Ammon's horn (tissue), 1 donor: ENCODE results near the gene FERMT3.
A peak's percentile ranks its signal among the peaks of the same experiment; 100 is the strongest.

Experiments
- DNase-seq: peaks from one replicate; pipeline ENCODE4 v3.0.0-alpha.2; 2016; ENCODE audit warnings: low spot score

Gene FERMT3

DNA sequence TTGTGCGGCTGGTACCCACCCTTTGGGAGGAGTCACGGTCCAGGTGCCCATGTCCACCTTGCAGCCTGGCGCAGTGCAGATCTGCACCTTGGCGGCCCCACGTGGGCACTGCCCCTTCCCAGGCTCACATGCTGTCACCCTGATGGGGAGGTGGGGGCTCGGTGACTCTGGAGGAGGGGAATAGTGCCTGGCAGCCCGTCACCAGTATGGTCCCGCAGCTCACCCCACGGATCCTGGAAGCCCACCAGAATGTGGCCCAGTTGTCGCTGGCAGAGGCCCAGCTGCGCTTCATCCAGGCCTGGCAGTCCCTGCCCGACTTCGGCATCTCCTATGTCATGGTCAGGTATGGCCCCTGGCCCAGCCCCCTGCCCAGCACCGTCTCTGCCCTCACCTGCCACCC, 14.3 kb downstream of the FERMT3 start:
- DNase-seq, result no peak

DNA sequence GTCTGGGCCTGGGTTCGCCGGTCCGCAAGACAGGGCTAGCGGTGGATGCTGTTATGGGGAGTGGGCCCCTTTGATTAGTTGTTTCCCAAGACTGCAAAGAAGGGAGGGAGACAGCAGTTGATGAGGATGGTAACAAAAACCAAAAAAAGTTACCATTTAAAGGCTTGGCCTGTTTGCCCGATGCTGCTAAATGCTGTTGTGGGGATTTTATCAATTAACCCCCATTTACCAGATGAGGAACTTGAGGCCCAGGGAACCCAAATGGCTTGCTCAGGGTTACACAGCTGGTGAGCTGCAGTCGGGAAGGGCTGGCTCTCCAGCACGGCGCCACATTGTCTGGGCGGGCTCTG, 16.1 kb downstream of the FERMT3 start:
- DNase-seq, result no peak

DNA sequence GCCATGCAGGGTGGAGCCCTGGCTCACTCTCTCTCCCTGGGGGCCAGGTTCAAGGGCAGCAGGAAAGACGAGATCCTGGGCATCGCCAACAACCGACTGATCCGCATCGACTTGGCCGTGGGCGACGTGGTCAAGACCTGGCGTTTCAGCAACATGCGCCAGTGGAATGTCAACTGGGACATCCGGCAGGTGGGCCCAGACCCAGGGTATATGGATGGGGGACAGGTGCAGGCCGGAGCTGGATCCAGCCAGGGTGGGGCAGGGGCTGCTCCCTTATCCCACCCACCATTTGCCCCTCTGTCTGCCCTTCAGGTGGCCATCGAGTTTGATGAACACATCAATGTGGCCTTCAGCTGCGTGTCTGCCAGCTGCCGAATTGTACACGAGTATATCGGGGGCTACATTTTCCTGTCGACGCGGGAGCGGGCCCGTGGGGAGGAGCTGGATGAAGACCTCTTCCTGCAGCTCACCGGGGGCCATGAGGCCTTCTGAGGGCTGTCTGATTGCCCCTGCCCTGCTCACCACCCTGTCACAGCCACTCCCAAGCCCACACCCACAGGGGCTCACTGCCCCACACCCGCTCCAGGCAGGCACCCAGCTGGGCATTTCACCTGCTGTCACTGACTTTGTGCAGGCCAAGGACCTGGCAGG, 16.6 kb downstream of the FERMT3 start:
- DNase-seq, result no peak

DNA sequence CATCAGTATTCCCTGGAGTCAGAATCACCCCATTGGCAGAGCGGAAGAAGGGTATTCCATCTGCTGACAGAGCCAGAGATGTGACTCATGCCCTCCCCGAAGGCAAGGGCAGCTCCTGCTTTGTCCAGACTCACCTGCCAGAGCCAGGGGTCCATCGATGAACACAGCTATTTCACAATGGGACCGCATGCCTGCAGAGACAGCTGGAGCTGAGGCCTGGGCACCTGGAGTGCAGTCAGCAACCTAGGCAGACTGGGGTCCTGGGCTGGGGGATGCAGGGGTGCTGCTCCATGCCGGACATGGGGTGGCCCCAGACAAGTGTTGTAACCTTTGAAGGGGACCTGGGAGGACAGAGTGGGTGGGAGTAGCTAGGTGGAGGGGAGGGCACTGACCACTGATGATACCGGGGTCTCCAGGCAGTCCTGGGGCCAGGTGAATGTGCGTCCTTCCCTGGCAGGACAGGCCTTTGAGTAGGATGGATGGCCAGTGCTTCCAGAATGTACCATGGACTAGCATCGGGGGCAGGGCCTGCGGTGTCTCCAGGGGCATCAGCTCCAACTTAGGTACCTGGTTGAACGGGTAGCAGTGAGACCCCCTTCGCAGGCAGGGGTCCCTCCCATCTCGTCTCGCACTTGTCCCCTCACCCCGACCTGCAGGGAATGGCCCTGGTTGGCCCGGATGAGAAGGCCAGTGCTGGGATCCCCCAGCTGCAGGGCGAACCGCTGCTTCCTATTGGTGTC, 17.8 kb downstream of the FERMT3 start:
- DNase-seq, result no peak

DNA sequence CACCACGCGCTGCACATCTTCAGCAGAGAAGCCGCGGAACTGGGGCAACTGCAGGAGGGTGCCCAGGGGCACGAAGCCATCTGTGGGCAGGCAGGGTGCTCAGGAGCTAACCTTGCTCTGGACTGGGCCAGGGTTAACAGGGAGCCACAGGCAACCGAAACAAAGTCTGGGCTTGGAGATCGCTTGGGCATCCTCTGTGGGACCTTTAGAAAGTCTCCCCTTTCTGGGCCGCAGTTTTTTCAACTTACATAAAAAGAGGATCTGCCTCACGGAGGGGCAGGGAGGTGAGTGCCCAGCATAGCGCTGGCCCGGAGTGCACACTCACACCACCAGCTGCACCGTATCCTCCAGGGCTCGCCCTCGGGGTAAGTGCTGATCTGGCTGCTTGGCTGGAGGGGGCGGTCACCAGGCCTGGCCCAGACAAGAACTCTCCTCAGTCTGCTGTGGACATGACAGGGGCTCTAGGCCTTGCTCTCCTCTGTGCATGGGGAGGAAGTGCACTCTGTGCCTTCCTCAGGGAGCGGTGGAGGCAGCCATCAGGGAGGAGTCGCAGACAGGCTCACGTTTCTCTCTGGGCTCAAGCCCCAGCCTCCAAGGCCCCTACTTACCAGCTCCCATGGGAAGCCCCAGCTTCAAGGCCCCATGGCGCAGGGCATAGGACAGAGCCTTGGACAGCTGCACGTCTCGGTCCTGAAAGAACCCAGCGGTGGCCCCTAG, 18.5 kb downstream of the FERMT3 start:
- no peak for DNase-seq

DNA sequence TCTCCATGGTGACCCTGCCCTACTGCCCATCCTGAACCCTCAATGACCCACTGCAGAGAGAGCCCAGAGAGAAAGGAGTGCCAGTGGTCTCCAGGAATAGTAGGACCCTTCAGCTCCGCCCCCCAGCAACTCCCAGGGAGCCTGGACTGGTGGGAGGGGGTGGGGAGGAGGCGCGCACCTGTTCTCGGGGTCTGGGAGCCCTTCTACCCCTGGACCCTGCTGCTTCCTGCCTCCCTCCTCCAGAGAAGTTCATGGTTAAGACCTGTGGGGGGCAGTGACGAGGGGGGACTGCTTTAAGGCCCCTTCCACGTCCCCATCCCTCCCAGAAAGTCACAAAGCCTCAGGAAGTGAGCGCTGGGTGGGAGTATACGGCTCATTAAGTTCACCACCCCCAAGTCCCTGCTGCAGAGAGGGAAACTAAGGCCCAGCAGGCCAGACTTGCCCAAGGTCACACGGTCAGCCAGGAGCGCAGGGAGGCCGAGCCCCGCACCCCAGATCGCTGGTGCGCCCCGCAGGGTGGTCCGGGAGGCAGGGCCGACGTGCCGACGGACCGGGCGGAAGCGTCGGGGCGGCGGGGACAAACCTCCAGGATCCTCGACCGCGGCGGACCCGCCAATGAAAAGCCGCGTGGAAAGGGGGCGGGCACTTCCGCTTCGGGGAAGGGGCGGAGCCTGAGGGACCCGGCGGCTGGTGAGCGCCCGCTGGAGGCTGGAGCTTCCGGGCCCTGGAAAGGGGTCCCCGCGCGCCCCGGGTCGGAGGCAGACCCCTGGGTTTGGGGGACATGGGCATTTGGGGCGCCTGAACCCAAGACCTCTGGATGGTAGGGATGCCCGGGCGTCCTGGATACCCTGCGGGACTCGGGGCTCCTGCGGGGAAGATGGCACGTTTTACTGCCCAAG, 19.3 kb downstream of the FERMT3 start, which contains the start of the genes NUDT22 and TRPT1:
Gene NUDT22, plus strand, starts transcription at position 667 of the 899 bp plus-strand sequence. CDS start 379 bp downstream, outside the sequence.
Gene TRPT1, minus strand, starts transcription at position 579 of the 899 bp plus-strand sequence. Its CDS starts 326 bp downstream, at position 253.
- DNase-seq, result peak; percentile 91

DNA sequence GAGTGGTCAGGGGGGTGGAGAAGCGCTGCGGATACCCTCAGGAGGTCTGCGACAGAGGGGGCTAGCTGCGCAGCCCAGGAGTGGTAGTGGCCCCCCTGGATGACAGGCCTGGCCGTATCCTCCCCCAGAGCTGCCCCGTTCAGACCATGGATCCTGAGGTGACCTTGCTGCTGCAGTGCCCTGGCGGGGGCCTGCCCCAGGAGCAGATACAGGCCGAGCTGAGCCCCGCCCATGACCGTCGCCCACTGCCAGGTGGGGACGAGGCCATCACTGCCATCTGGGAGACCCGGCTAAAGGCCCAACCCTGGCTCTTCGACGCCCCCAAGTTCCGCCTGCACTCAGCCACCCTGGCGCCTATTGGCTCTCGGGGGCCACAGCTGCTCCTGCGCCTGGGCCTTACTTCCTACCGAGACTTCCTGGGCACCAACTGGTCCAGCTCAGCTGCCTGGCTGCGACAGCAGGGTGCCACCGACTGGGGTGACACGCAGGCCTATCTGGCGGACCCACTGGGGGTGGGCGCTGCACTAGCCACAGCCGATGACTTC, 20.1 kb downstream of the FERMT3 start:
- peak; percentile 66 for DNase-seq

DNA sequence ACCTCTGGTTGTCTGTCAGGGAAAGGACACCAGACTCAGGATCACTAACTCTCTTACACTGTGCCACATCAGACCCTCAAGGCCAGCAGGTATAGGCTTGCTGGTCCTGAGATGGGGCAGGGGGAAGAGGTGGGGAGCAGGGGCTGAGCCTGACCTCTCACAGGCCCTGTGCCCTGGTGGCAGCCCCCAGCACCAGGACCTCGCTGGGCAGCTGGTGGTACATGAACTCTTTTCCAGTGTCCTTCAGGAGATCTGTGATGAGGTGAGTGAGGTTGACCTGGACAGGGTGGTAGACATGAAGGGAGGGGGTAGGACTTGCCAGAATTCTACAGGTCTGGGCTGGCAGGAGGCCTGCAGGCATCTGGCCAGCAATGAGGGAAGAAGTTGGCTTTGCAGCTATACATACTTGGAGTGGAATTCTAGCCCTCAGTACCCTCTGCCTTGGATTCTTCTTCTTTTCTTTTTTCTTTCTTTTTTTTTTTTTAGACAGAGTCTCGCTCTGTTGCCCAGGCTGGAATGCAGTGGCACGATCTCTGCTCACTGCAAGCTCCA, 21.0 kb downstream of the FERMT3 start:
- DNase-seq, result no peak

DNA sequence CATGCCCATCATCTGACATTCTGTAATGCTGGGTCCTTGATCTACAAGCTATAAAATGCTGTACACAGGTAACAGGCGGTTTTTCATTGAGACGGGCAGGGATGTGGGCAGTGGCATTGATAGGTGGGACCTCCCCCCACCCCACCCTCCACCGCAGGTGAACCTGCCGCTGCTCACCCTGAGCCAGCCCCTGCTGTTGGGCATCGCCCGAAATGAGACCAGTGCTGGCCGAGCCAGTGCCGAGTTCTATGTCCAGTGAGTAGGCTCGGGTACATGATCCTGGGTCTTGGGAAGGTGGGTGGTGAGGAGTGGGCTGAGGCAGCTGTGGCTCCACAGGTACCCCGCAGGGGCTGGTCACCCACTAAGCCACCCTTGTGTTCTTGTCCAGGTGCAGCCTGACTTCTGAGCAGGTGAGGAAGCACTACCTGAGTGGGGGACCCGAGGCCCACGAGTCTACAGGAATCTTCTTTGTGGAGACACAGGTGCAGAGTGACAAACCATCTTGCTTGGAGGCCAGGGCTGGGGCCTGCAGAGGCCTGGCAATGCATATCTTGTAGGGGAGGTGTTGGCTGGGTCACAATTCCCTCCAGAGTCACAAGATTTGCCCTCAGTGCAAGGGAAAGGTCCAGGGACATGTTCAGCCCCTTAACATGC, 22.7 kb downstream of the FERMT3 start:
- no peak for DNase-seq

DNA sequence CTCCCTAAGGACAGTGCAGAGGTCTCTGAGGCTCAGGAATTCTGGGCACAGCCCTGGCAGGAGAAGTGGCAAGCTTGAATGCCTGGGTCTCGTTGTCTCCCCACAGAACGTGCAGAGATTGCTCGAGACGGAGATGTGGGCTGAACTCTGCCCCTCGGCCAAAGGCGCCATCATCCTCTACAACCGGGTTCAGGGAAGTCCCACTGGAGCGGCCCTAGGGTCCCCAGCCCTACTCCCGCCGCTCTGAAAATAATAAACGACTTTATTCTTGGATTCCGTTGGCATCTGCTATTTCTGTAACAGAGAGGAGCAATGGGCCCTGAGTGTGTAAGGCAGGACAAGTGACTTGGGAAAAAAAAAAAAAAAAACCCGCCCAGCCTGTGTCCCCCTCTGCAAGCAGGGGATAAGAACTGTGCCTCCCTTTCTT, 23.2 kb downstream of the FERMT3 start:
- DNase-seq, result no peak

DNA sequence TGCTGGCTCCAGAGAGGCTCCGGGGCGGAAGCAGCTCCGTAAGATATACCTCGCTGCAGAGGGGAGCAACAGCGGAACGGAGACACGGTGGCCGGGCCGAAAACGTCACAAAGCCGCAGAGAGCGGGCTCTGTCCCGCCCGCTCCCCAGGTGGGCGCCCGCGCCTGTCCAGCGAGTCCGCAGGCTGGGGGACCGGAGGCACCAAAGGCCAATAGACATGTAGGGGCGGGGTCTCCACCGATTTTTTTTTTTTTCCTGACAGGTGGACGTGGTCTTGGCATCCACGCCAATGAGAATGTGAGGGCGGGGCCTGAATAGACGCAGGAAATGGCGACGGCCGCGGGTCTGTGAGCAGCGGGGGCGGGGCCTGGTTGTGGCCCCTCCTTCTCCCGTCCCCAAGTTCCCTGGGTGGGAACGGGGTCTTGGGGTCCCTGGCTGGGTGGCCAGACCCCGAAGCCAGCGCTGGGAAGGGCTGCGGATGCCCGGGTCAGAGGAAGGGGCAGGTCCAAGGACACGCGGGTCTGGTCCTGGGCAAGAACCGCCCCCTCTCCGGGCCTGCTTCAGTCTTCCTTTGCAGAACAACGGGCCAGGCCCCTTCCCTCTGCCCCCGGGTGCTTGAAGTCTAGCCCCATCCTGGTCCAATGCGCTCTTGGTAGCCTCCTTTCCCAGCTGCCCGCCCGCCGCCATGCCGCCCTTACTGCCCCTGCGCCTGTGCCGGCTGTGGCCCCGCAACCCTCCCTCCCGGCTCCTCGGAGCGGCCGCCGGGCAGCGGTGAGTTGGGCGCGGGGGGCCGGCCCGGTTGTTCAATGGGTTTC, 23.9 kb downstream of the FERMT3 start, which contains the start of gene DNAJC4:
Gene DNAJC4, plus strand, starts transcription at position 378 of the 814 bp plus-strand sequence. Its CDS starts 307 bp downstream, at position 685.
- peak; percentile 95 for DNase-seq

DNA sequence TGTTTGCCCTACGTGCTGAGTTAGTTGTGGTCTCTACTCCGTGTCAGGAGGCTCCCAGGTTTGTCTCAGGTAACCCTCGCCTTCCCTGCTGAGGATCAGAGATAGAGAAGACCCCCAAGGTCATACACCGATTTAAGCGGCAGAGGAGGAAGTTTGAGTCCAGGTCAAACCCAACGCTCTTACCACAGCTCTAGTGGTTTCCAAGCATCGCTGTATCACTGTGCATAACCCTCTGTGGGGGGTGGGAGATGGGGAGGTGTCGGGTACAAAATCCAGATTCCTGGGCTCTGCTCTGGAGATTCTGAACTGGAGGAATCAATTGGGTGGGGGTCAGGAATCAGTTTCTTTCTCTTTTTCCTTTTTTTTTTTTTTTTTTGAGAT, 24.5 kb downstream of the FERMT3 start:
- no peak for DNase-seq

DNA sequence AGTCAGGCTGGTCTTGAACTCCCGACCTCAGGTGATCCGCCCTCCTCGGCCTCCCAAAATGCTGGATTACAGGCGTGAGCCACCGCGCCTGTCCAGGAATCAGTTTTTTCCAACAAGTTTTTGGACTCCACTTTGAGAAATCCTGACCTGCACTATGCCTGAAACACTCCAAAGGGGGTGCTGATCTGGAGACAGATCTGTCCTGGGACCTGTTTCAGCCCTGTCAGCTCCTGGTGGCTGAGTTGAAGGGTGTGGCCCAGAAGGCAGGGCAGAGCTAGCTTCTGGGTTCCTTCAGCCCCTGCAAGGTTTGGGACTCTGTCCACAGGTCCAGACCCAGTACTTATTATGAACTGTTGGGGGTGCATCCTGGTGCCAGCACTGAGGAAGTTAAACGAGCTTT, 25.0 kb downstream of the FERMT3 start:
- no peak for DNase-seq

DNA sequence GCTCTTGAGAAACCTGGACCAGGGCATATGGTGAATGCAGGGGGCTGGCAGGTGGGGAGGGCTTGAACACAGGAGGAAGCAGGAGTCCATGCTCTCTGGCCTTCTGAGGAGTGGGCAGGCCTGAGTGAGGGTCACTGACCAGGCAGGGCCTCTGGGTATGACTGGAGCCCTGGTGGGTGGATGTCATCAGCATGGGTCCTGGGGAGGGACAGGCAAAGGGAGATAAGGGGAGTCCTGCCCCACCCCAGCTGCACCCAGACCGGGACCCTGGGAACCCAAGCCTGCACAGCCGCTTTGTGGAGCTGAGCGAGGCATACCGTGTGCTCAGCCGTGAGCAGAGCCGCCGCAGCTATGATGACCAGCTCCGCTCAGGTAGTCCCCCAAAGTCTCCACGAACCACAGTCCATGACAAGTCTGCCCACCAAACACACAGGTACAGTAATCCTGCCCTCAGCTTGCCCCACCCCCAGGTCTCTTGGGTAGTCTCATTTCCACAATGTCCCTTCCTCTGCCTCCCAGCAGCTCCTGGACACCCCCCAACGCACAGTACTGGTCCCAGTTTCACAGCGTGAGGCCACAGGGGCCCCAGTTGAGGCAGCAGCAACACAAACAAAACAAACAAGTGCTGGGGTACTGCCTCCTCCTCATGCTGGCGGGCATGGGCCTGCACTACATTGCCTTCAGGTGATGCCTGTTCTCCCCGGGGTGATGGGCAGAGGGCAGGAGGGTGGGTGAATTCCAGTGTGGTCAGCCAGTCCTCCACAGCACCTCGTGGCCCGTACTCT, 25.9 kb downstream of the FERMT3 start:
- no peak for DNase-seq

DNA sequence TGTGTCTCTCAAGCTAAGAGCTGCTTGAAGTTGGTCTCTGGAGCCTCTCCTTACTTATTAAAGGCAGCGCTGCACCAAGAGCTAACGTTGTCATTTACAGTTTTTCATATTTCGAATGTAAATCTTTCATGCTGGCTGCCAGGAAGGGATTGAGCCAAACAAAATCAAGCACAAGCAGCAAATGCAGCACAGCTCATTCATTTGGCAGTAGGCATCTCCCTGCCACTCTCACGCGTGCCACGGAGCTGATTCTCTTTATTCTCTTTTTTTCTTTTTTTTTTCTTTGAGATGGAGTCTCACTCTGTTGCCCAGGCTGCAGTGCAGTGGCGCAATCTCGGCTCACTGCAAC, 26.4 kb downstream of the FERMT3 start:
- no peak for DNase-seq

DNA sequence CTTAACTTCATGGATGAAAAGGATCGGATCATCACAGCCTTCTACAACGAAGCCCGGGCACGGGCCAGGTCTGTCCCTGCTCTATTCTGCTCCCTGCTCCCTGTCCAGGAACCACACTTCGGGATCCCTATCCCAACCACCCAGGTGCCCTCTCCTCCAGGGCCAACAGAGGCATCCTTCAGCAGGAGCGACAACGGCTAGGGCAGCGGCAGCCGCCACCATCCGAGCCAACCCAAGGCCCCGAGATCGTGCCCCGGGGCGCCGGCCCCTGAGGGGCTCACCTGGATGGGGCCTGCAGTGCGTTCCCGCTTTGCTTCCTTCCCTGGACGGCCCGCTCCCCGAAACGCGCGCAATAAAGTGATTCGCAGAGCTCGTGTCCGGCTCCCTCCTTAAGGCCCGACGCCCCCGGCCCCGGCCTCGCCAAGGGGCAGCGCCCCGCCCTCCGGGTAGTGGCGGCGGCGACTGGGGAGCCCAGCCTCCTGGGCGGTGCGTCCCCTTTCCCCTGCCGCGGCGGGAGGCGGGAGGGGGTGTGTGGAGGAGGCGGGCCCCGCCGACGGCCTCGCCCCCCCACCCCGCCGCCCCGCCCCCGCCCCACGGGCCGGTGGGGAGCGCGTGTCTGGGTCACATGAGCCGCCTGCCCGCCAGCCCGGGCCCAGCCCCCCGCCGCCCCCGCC, 27.5 kb downstream of the FERMT3 start, which contains the start of gene VEGFB:
Gene VEGFB, plus strand, starts transcription at position 672 of the 674 bp plus-strand sequence. CDS start 250 bp downstream, outside the sequence.
- DNase-seq, result peak; percentile 77

DNA sequence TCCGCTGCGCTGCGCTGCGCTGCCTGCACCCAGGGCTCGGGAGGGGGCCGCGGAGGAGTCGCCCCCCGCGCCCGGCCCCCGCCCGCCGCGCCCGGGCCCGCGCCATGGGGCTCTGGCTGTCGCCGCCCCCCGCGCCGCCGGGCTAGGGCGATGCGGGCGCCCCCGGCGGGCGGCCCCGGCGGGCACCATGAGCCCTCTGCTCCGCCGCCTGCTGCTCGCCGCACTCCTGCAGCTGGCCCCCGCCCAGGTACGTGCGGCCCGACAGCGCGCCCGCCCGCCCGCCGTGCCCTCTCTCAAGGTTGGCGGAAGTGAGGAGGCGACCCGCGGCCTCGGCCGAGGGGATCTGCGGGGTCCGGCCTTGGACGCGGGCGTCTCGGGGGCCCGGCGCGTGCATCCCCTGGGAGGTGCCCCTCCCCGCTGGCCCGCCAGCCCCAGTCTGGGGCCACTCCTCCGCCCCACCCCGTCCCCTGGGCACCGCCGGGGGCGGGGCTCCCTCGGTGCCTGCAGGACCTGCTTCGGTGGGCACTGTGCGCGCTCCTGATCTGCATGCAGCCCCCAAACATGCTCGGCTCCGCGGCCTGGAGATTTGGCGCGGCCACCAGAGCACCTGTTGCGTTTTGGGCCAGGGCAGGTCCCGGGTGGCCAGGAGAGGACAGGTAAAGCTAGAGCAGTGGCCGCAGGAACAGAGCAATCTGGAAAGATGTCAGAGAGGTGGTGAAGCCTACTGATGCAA, 28.3 kb downstream of the FERMT3 start:
- no peak for DNase-seq
